ENCODE data around the gene CCDC88A.

CCDC88A gene

GRCh38 chr2:55419679-55420438 lies at the start of gene CCDC88A (continued):
- no peak for TF ChIP-seq ZNF513 (tag by site-specific recombination; IDR thresholded peaks at IDR 0.05)
- 0 out of 2 replicates have a peak, but pooled peaks have one; percentile 37 for TF ChIP-seq AEBP2 (tag by site-specific recombination; IDR thresholded peaks at IDR 0.05; ENCODE audit: borderline replicate concordance)
- TF ChIP-seq ZSCAN23 (tag by site-specific recombination; IDR thresholded peaks at IDR 0.05), result peak; percentile 89
- no peak for TF ChIP-seq ZNF157 (tag by site-specific recombination; IDR thresholded peaks at IDR 0.05)
- no peak; the same call in 1 of the 2 replicates for TF ChIP-seq ZNF791 (tag by site-specific recombination; IDR thresholded peaks at IDR 0.05)
- no peak for TF ChIP-seq ZNF211 (tag by site-specific recombination; IDR thresholded peaks at IDR 0.05; ENCODE audit: low read depth)
- no peak for TF ChIP-seq ZNF488 (tag by site-specific recombination; IDR thresholded peaks at IDR 0.05)
- peak; percentile 94 for TF ChIP-seq ZNF777 (tag by site-specific recombination; IDR thresholded peaks at IDR 0.05; ENCODE audit: borderline replicate concordance)
- TF ChIP-seq ZNF341 (tag by site-specific recombination; IDR thresholded peaks at IDR 0.05; ENCODE audit: low read depth), result peak; percentile 74
- TF ChIP-seq MEIS1 (CRISPR knock-in tag; IDR thresholded peaks at IDR 0.05; ENCODE audit: borderline replicate concordance), result no peak
- peak; percentile 77; the same call in 1 of the 2 replicates for TF ChIP-seq ZNF239 (tag by site-specific recombination; IDR thresholded peaks at IDR 0.05)
- TF ChIP-seq ZNF280C (tag by site-specific recombination; IDR thresholded peaks at IDR 0.05), result no peak
- peak; percentile 99 for TF ChIP-seq IKZF3 (tag by site-specific recombination; IDR thresholded peaks at IDR 0.05)
- peak; percentile 49; the same call in 1 of the 2 replicates for TF ChIP-seq ZBTB11 (tag by site-specific recombination; conservative IDR thresholded peaks at IDR 0.05; ENCODE audit: low read depth)
- 0 out of 2 replicates have a peak, but pooled peaks have one; percentile 18 for TF ChIP-seq GFI1B (tag by site-specific recombination; IDR thresholded peaks at IDR 0.05)
- TF ChIP-seq ZIC2 (tag by site-specific recombination; IDR thresholded peaks at IDR 0.05), result peak; percentile 56; the same call in 1 of the 2 replicates
- no peak for TF ChIP-seq ZNF274 (IDR thresholded peaks at IDR 0.05; ENCODE audit: low read length)
- TF ChIP-seq ZNF274 (tag by site-specific recombination; IDR thresholded peaks at IDR 0.05; ENCODE audit: borderline replicate concordance), result no peak
- peak; percentile 54; the same call in 1 of the 2 replicates for TF ChIP-seq OSR2 (tag by site-specific recombination; IDR thresholded peaks at IDR 0.05)
- peak; percentile 79 for TF ChIP-seq SP2 (tag by site-specific recombination; IDR thresholded peaks at IDR 0.05)
- TF ChIP-seq HOXC10 (CRISPR knock-in tag; IDR thresholded peaks at IDR 0.05), result no peak
- peak; percentile 65; the same call in 1 of the 2 replicates for TF ChIP-seq REPIN1 (tag by site-specific recombination; IDR thresholded peaks at IDR 0.05; ENCODE audit: low read depth)
- peak; percentile 94 for TF ChIP-seq ZBTB48 (tag by site-specific recombination; IDR thresholded peaks at IDR 0.05)
- peak; percentile 93 for TF ChIP-seq KLF9 (tag by site-specific recombination; IDR thresholded peaks at IDR 0.05; ENCODE audit: low read depth)
- 0 out of 2 replicates have a peak, but pooled peaks have one; percentile 53 for TF ChIP-seq PRDM4 (tag by site-specific recombination; IDR thresholded peaks at IDR 0.05)

All from HEK293 (cell line).